Coronary artery (tissue), 2 donors: Measurements from ENCODE around the gene FGGY.

ENCODE experiments used
- DNase-seq: peaks from one replicate; pipeline ENCODE4 v3.0.0-alpha.2; 2017; ENCODE audit warnings: low spot score
- H3K27ac ChIP-seq, 2 donors: fragments of 200-600 bp; sonication (generic); one replicate each; pipeline ENCODE4 v1.5.1; 2016 to 2019
- H3K4me3 ChIP-seq: fragments of 200-600 bp; sonication (generic); 2 replicates; pipeline ENCODE4 v1.5.1; 2016; ENCODE audit warnings: mild to moderate bottlenecking, moderate library complexity
- CTCF ChIP-seq: fragments of 200-600 bp; sonication (generic); IDR thresholded peaks from one replicate; pipeline ENCODE4 v1.5.1; 2019; ENCODE audit warnings: antibody characterized with exemption

The FGGY gene

DNA sequence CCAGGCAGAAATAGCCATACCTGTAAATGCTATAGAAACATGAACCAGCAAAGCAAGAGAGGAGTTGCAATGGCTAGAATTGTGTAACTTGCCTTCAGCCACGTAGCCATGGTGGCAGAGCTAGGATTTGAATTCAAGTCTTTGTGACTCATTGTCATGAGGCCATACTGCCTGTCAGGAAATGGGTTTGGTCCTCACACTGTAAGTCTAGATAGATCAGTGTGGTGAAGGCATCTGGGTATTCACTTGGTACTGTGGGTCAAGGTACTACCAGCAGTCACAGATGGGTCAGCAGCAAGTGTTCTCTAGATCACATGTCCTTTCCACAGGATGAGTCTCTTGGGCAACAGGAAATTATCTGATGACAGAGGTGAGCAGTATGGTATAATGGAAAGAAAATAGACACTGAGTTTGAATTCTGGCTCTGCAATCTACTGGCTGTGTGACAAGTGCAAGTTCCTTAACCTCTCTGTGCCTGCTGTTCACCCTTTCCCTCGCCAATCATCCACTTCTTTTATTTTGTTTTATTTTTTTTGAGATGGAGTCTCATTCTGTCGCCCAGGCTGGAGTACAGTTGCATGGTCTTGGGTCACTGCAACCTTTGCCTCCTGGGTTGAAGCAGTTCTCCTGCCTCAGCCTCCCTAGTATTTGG, 36.9 kb downstream of the FGGY start:
- Histone ChIP-seq H3K4me3 (no peak overlapping the region), H3K27ac (no peak overlapping the region)
- TF ChIP-seq CTCF, result no peak
- DNase-seq, result no peak

DNA sequence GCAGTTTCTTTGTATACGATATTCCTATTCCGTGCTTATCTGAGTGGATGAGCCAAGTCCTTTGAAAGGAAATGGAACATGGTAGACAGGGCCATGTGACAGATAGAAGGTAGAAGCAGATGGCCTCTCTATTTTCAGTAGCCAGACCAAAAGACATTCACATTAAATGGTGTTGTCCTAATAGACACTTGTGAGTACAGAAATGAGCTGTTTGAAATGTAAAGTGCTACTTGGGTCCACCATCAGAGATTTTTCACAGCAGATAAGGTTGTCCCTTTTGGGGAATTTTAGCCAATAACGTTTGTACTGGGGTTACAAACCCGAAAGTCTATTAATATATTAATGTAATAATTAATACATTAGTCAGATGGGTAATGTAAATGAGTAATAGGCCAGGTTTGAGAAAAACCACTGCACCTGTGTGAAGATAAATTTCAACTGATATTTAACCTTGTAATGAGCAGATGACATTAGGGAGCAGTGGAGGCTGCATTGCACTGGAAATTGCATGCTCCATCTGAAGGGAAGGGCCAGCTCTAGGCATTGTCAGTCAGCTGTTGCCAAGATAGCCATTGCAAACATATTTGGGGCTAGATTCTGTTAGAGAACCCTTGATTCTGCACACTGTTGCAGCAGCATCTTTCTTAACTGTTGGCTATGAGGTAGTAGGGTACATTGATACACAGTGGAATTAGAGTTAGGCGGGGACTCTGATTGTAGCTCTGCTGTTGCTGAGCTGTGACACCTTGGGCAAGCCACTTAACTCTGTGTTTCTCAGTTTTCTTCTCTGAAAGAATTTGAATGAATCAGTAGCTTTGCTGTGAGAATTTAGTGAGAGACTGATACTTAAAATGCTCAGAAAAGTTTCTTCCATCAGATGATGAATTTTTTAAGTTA, 43.8 kb downstream of the FGGY start:
- DNase-seq, result no peak
- no peak overlapping the region for H3K27ac ChIP-seq
- no peak for TF ChIP-seq CTCF
- H3K4me3 ChIP-seq, result no peak overlapping the region

- no peak for DNase-seq
- H3K27ac ChIP-seq, result no peak overlapping the region
- TF ChIP-seq CTCF, result no peak
- H3K4me3 ChIP-seq, result no peak overlapping the region
Observed at GRCh38 chr1:59342801-59343575, 46.1 kb downstream of the FGGY start.

GRCh38 chr1:59343576-59343840, 46.6 kb downstream of the FGGY start:
- DNase-seq, result no peak

GRCh38 chr1:59345221-59345620, 48.3 kb downstream of the FGGY start:
- no peak for TF ChIP-seq CTCF
- DNase-seq, result no peak
- Histone ChIP-seq H3K4me3 (no peak overlapping the region), H3K27ac (no peak overlapping the region)

More at GRCh38 chr1:59343576-59343840, 46.6 kb downstream of the FGGY start:
- no peak overlapping the region for H3K4me3 ChIP-seq
- no peak for TF ChIP-seq CTCF
- H3K27ac ChIP-seq, result no peak overlapping the region

GRCh38 chr1:59346429-59346828, 49.5 kb downstream of the FGGY start:
- Histone ChIP-seq H3K4me3 (no peak overlapping the region), H3K27ac (no peak overlapping the region)
- TF ChIP-seq CTCF, result no peak
- no peak for DNase-seq
